IPS DF 6.9 (cell line): Measurements from ENCODE around the gene ZMYM2.
A peak's percentile ranks its signal among the peaks of the same experiment; 100 is the strongest.
"Not testable (repeated sequence)": the region's sequence is repeated elsewhere in the genome, so short reads cannot be mapped to it uniquely, and the experiment has no call there.

Source experiments
- DNase-seq: peaks from one replicate; pipeline ENCODE4 v3.0.0-alpha.2; 2013; ENCODE audit warnings: low read depth, low spot score
- H3K27ac ChIP-seq: one replicate; pipeline ENCODE4 v1.5.1; 2013; ENCODE audit warnings: low read length, control low read depth
- H3K27me3 ChIP-seq: 2 replicates; pipeline ENCODE4 v1.6.1; 2013; ENCODE audit warnings: mild to moderate bottlenecking, low read length; ENCODE audit not compliant: control insufficient read depth, insufficient read depth
- H3K36me3 ChIP-seq: 2 replicates; pipeline ENCODE4 v1.6.1; 2013; ENCODE audit warnings: low read length; ENCODE audit not compliant: control insufficient read depth, insufficient read depth
- H3K4me1 ChIP-seq: 2 replicates; pipeline ENCODE4 v1.6.1; 2013; ENCODE audit warnings: low read length; ENCODE audit not compliant: control insufficient read depth, insufficient read depth
- H3K4me3 ChIP-seq: 2 replicates; pipeline ENCODE4 v1.5.1; 2013; ENCODE audit warnings: mild to moderate bottlenecking, low read length
- H3K9me3 ChIP-seq: 2 replicates; pipeline ENCODE4 v1.6.1; 2013; ENCODE audit warnings: low read length, inconsistent platforms; ENCODE audit not compliant: control insufficient read depth, insufficient read depth
- WGBS: extraction: QIAGEN DNeasy Blood & Tissue Kit; methylation state at CpG from one replicate; pipeline ENCODE4 v1.1.7; 2013; ENCODE audit warnings: mixed read lengths, missing lambda C conversion rate; ENCODE audit not compliant: insufficient read length, insufficient coverage; 5-methylcytosine and 5-hydroxymethylcytosine counted together

ZMYM2 gene

GRCh38 chr13:19959831-19960652 lies 1.5 kb downstream of the ZMYM2 start:
- peak overlapping the region; percentile 73 for H3K4me3 ChIP-seq
- no peak overlapping the region for H3K27ac ChIP-seq

GRCh38 chr13:19960653-19960976 lies 2.1 kb downstream of the ZMYM2 start:
- H3K27me3 ChIP-seq = no peaks in the 10 kb centered on the region
- H3K36me3 ChIP-seq = no peaks in the 10 kb centered on the region; the same call in 1 of the 2 replicates
- H3K4me3 ChIP-seq = no peak overlapping the region
- WGBS = no CpG with 5 or more reads among the region's 2 CpGs
- H3K27ac ChIP-seq = no peak overlapping the region
- no peaks in the 10 kb centered on the region for H3K4me1 ChIP-seq
- H3K9me3 ChIP-seq = no peaks in the 10 kb centered on the region
- DNase-seq = no peak

More at GRCh38 chr13:19959831-19960652, 1.5 kb downstream of the ZMYM2 start:
- peak; percentile 81 for DNase-seq
- no peaks in the 10 kb centered on the region for H3K9me3 ChIP-seq
- WGBS = no CpG with 5 or more reads among the region's 13 CpGs
- no peaks in the 10 kb centered on the region for H3K27me3 ChIP-seq
- H3K36me3 ChIP-seq = no peaks in the 10 kb centered on the region; the same call in 1 of the 2 replicates
- no peaks in the 10 kb centered on the region for H3K4me1 ChIP-seq

GRCh38 chr13:19961489-19961888 lies 3.0 kb downstream of the ZMYM2 start:
- H3K36me3 ChIP-seq = no peaks in the 10 kb centered on the region; the same call in 1 of the 2 replicates
- H3K27me3 ChIP-seq = no peaks in the 10 kb centered on the region
- no CpG with 5 or more reads among the region's 4 CpGs for WGBS
- no peaks in the 10 kb centered on the region for H3K4me1 ChIP-seq
- no peak overlapping the region for H3K27ac ChIP-seq
- H3K9me3 ChIP-seq = no peaks in the 10 kb centered on the region
- H3K4me3 ChIP-seq = no peak overlapping the region
- no peak for DNase-seq

- no peak overlapping the region for H3K4me3 ChIP-seq
- H3K36me3 ChIP-seq = no peaks in the 10 kb centered on the region; the same call in 1 of the 2 replicates
- no peaks in the 10 kb centered on the region for H3K4me1 ChIP-seq
Measured at GRCh38 chr13:19961924-19962323, 3.4 kb downstream of the ZMYM2 start.

GRCh38 chr13:19962894-19963293 lies 4.4 kb downstream of the ZMYM2 start:
- Histone ChIP-seq H3K4me1 (no peaks in the 10 kb centered on the region), H3K9me3 (no peaks in the 10 kb centered on the region), H3K27ac (no peak overlapping the region), H3K27me3 (no peaks in the 10 kb centered on the region), H3K4me3 (no peak overlapping the region), H3K36me3 (no peaks in the 10 kb centered on the region; the same call in 1 of the 2 replicates)
- DNase-seq = no peak
- no CpG with 5 or more reads among the region's 10 CpGs for WGBS

More at GRCh38 chr13:19961924-19962323, 3.4 kb downstream of the ZMYM2 start:
- Histone ChIP-seq H3K27me3 (no peaks in the 10 kb centered on the region), H3K9me3 (no peaks in the 10 kb centered on the region), H3K27ac (no peak overlapping the region)
- DNase-seq = no peak

- 0 out of 2 replicates have a peak, but pooled peaks cover 3% of the 10 kb centered on the region for H3K36me3 ChIP-seq
Measured at GRCh38 chr13:19967621-19968020, 9.1 kb downstream of the ZMYM2 start.

GRCh38 chr13:19974498-19975009 lies 16.0 kb downstream of the ZMYM2 start:
- no CpG with 5 or more reads among the region's 7 CpGs for WGBS
- H3K36me3 ChIP-seq, H3K27ac ChIP-seq, H3K27me3 ChIP-seq, H3K4me3 ChIP-seq, DNase-seq, H3K4me1 ChIP-seq, H3K9me3 ChIP-seq: not testable (repeated sequence)

More at GRCh38 chr13:19967621-19968020, 9.1 kb downstream of the ZMYM2 start:
- no peak for DNase-seq
- no peak overlapping the region for H3K27ac ChIP-seq
- no CpG with 5 or more reads among the region's 3 CpGs for WGBS
- H3K9me3 ChIP-seq = no peaks in the 10 kb centered on the region
- H3K4me3 ChIP-seq = no peak overlapping the region
- H3K27me3 ChIP-seq = no peaks in the 10 kb centered on the region
- no peaks in the 10 kb centered on the region for H3K4me1 ChIP-seq

GRCh38 chr13:19978831-19979437 lies 20.4 kb downstream of the ZMYM2 start:
- no peaks in the 10 kb centered on the region for H3K4me1 ChIP-seq
- H3K36me3 ChIP-seq = no peaks in the 10 kb centered on the region; the same call in 1 of the 2 replicates
- no peak overlapping the region for H3K27ac ChIP-seq
- DNase-seq = no peak
- H3K4me3 ChIP-seq = no peak overlapping the region
- WGBS = no CpG with 5 or more reads among the region's 4 CpGs
- H3K9me3 ChIP-seq = no peaks in the 10 kb centered on the region
- H3K27me3 ChIP-seq = no peaks in the 10 kb centered on the region

GRCh38 chr13:19981685-19982238 lies 23.2 kb downstream of the ZMYM2 start:
- Histone ChIP-seq H3K4me3 (no peak overlapping the region), H3K36me3 (no peaks in the 10 kb centered on the region), H3K9me3 (no peaks in the 10 kb centered on the region), H3K27ac (no peak overlapping the region), H3K4me1 (peaks cover 1% of the 10 kb centered on the region; the same call in 1 of the 2 replicates), H3K27me3 (no peaks in the 10 kb centered on the region)
- no CpG with 5 or more reads among the region's 3 CpGs for WGBS
- no peak for DNase-seq

GRCh38 chr13:19982447-19983043 lies 24.0 kb downstream of the ZMYM2 start:
- WGBS = no CpG with 5 or more reads among the region's 5 CpGs
- H3K27ac ChIP-seq = no peak overlapping the region
- no peaks in the 10 kb centered on the region for H3K36me3 ChIP-seq
- no peaks in the 10 kb centered on the region for H3K27me3 ChIP-seq
- H3K9me3 ChIP-seq = no peaks in the 10 kb centered on the region
- H3K4me3 ChIP-seq = no peak overlapping the region
- peaks cover 1% of the 10 kb centered on the region; the same call in 1 of the 2 replicates for H3K4me1 ChIP-seq
- no peak for DNase-seq
